GM12878 (cell line): ENCODE results near the gene NCOA6. TPM values are rescaled to one million over a fixed set of nuclear protein-coding genes. Genes with fewer than 3 reads are reported as not detected.
A peak's percentile ranks its signal among the peaks of the same experiment; 100 is the strongest.
"Not testable (repeated sequence)": the region's sequence is repeated elsewhere in the genome, so short reads cannot be mapped to it uniquely, and the experiment has no call there.

Experiments used
- ATAC-seq: fragments of 200-7000 bp; cut with Tn5 transposase; 3 replicates; pipeline ENCODE4 v1.9.1; 2020; ENCODE audit warnings: mild to moderate bottlenecking, moderate library complexity
- BruUV-seq: library from RNA; stranded (reverse); fragments of 400-500 nt; replicated peaks from 2 replicates; lab custom pipeline; 2021; lab: Mats Ljungman, UMichigan
- CTCF ChIA-PET: fragments of 300-600 bp; sonication (Branson Sonifier 250); formaldehyde crosslinking; extraction: SDS; loops from one replicate; lab custom pipeline; 2021; ENCODE audit warnings: inconsistent platforms; lab: Yijun Ruan, JAX
- POLR2A ChIA-PET: fragments of 350-600 bp; formaldehyde crosslinking; extraction: SDS; loops from one replicate; lab custom pipeline; 2021; ENCODE audit warnings: inconsistent platforms; lab: Charles Lee
- RAD21 ChIA-PET: fragments of 300-600 bp; sonication (Branson Sonifier 250); formaldehyde crosslinking; loops from one replicate; lab custom pipeline; 2023; ENCODE audit warnings: antibody characterized with exemption; ENCODE audit not compliant: unreplicated experiment; lab: Charles Lee
- SMC1A ChIA-PET: fragments of 300-600 bp; sonication (Branson Sonifier 250); formaldehyde crosslinking; loops from one replicate; lab custom pipeline; 2023; ENCODE audit not compliant: unreplicated experiment, uncharacterized antibody; lab: Charles Lee
- DNase-seq: peaks from one replicate; pipeline ENCODE4 v3.0.0-alpha.2; 2011; ENCODE audit warnings: low read depth, low spot score
- FAIRE-seq: peaks from 3 replicates; lab custom pipeline; 2011; peaks lifted over from hg19 to GRCh38; lab: Jason Lieb, UNC
- H2AFZ ChIP-seq: 2 replicates; pipeline ENCODE4 v1.6.0; 2011; ENCODE audit warnings: low read depth, low read length, control low read depth; ENCODE audit not compliant: control insufficient read depth
- H3K27ac ChIP-seq: 2 replicates; pipeline ENCODE4 v1.5.1; 2011; ENCODE audit warnings: control low read depth; ENCODE audit not compliant: control insufficient read depth, insufficient read depth
- H3K27me3 ChIP-seq, 2 experiments: replicated peaks in 1 of 2; 2 replicates each; pipeline versions ENCODE4 v1.6.0 to v1.6.1; 2011; ENCODE audit warnings: low read length in 1 of 2; ENCODE audit not compliant: control insufficient read depth in 2 of 2, insufficient read depth in 2 of 2
- H3K36me3 ChIP-seq, 2 experiments: 2 replicates each; pipeline ENCODE4 v1.5.1; 2011; ENCODE audit warnings: low read length in 1 of 2; ENCODE audit not compliant: control insufficient read depth in 2 of 2, insufficient read depth in 2 of 2
- H3K4me1 ChIP-seq: 2 replicates; pipeline ENCODE4 v1.6.1; 2011; ENCODE audit warnings: mild to moderate bottlenecking, low read length, moderate library complexity, mixed read lengths; ENCODE audit not compliant: control insufficient read depth, insufficient read depth
- H3K4me2 ChIP-seq: 2 replicates; pipeline ENCODE4 v1.6.0; 2011; ENCODE audit warnings: control low read depth; ENCODE audit not compliant: control insufficient read depth, insufficient read depth
- H3K4me3 ChIP-seq: fragments of 200-600 bp; sonication (generic); 2 replicates; pipeline ENCODE4 v1.5.1; 2016
- H3K79me2 ChIP-seq: 2 replicates; pipeline ENCODE4 v1.6.0; 2011; ENCODE audit warnings: low read length; ENCODE audit not compliant: control insufficient read depth, insufficient read depth
- H3K9ac ChIP-seq: 2 replicates; pipeline ENCODE4 v1.8.0; 2011; ENCODE audit warnings: low read length, control low read depth, mixed read lengths; ENCODE audit not compliant: control insufficient read depth, insufficient read depth
- H3K9me3 ChIP-seq: replicated peaks from 3 replicates; pipeline ENCODE4 v1.5.1; 2011; ENCODE audit warnings: mild to moderate bottlenecking, low read length; ENCODE audit not compliant: control insufficient read depth, insufficient read depth
- H4K20me1 ChIP-seq: 2 replicates; pipeline ENCODE4 v1.6.0; 2011; ENCODE audit not compliant: control insufficient read depth, insufficient read depth
- ATF7 ChIP-seq: fragments of 450-650 bp; IDR thresholded peaks from 2 replicates; pipeline ENCODE4 v1.6.1; 2016; ENCODE audit warnings: low read depth, mild to moderate bottlenecking
- BCL11A ChIP-seq: IDR thresholded peaks from 2 replicates; pipeline ENCODE4 v1.6.1; 2011; ENCODE audit warnings: low read depth, low read length
- CREM ChIP-seq: IDR thresholded peaks from 2 replicates; pipeline ENCODE4 v1.6.1; 2014; ENCODE audit warnings: antibody characterized with exemption, low read depth
- EED ChIP-seq: sonication (generic); IDR thresholded peaks from 2 replicates; pipeline ENCODE4 v1.6.1; 2016; ENCODE audit warnings: antibody characterized with exemption, low read depth
- ETV6 ChIP-seq, 2 experiments: fragments of 450-650 bp in 1 of 2; IDR thresholded peaks in 1 of 2; conservative IDR thresholded peaks in 1 of 2; 2 replicates each; pipeline ENCODE4 v1.6.1; 2014; ENCODE audit warnings: antibody characterized with exemption in 1 of 2, borderline replicate concordance in 1 of 2, low read depth in 1 of 2, mild to moderate bottlenecking in 1 of 2, moderate library complexity in 1 of 2
- IRF4 ChIP-seq: IDR thresholded peaks from 2 replicates; pipeline ENCODE4 v1.6.1; 2011; ENCODE audit warnings: low read depth, low read length
- JUNB ChIP-seq: IDR thresholded peaks from 2 replicates; pipeline ENCODE4 v1.6.1; 2016; ENCODE audit warnings: antibody characterized with exemption, mild to moderate bottlenecking
- NBN ChIP-seq: fragments of 450-650 bp; IDR thresholded peaks from 2 replicates; pipeline ENCODE4 v1.6.1; 2016
- NFIC ChIP-seq: IDR thresholded peaks from 2 replicates; pipeline ENCODE4 v1.6.1; 2012; ENCODE audit warnings: low read depth, mild to moderate bottlenecking, inconsistent platforms, low read length, moderate library complexity
- NR2F1 ChIP-seq: fragments of 450-650 bp; conservative IDR thresholded peaks from 2 replicates; pipeline ENCODE4 v1.6.1; 2017; ENCODE audit warnings: mild to moderate bottlenecking
- PAX5 ChIP-seq: IDR thresholded peaks from 2 replicates; pipeline ENCODE4 v1.6.1; 2011; ENCODE audit warnings: low read depth, low read length, borderline replicate concordance
- POU2F2 ChIP-seq: IDR thresholded peaks from 3 replicates; pipeline ENCODE4 v1.6.1; 2011; ENCODE audit warnings: low read depth, mild to moderate bottlenecking, low read length, borderline replicate concordance
- SMAD1 ChIP-seq: fragments of 450-650 bp; IDR thresholded peaks from 2 replicates; pipeline ENCODE4 v1.6.1; 2018; ENCODE audit warnings: mild to moderate bottlenecking, low read depth; ENCODE audit not compliant: partially characterized antibody
- SMARCA5 ChIP-seq: fragments of 450-650 bp; IDR thresholded peaks from 2 replicates; pipeline ENCODE4 v1.6.1; 2017; ENCODE audit warnings: mild to moderate bottlenecking
- SREBF1 ChIP-seq: IDR thresholded peaks from 2 replicates; pipeline ENCODE4 v1.6.1; 2012; ENCODE audit warnings: mild to moderate bottlenecking, low read length
- ZNF384 ChIP-seq: IDR thresholded peaks from 2 replicates; pipeline ENCODE4 v1.6.1; 2012; ENCODE audit warnings: low read depth, mild to moderate bottlenecking, low read length, improper control_type of control experiment, borderline replicate concordance
- WGBS: methylation state at CpG from one replicate; pipeline ENCODE4 v1.1.6; 2016; ENCODE audit warnings: low lambda C conversion rate; ENCODE audit not compliant: insufficient replicate concordance, insufficient coverage; ENCODE audit errors: missing lambda C conversion rate; 5-methylcytosine and 5-hydroxymethylcytosine counted together
- in situ Hi-C: fragments of 300-500 bp; cut with MboI; formaldehyde crosslinking; loops from 9 replicates; pipeline ENCODE4 v1.14.3; 2018; ENCODE audit warnings: mixed read lengths
- intact Hi-C: fragments of 100-400 bp; cut with micrococcal nuclease; formaldehyde crosslinking; loops from one replicate; pipeline ENCODE4 v1.14.2; 2022; ENCODE audit not compliant: unreplicated experiment
- polyA plus RNA-seq, 11 experiments: library from polyadenylated mRNA; depleted of rRNA in 4 of 11; unstranded in 6 of 11; stranded (reverse) in 5 of 11; fragments of >200 nt; fragmentation: Nextera tagmentation in 4 of 11; fragmentation: Illumina TruSeq in 1 of 11; extraction: Ambion mirVana in 4 of 11; extraction: Trizol in 1 of 11; gene quantifications; 1 replicate in 1 of 11; 2 replicates in 10 of 11; pipeline versions ENCODE4 v1.2.1 to v1.2.3, GENCODE V29; 2011 to 2016; ENCODE audit warnings: inconsistent platforms in 2 of 11, missing spikeins in 2 of 11, low read depth in 1 of 11
- total RNA-seq, 4 experiments: library from RNA; depleted of rRNA in 3 of 4; stranded (reverse); fragments of >200 nt in 3 of 4; fragmentation: Illumina TruSeq in 1 of 4; extraction: Trizol in 1 of 4; gene quantifications; 2 replicates each; pipeline versions ENCODE4 v1.2.1 to v1.2.3, GENCODE V29; 2013 to 2021
- TF ChIP-seq, protein P1 (sequence below): IDR thresholded peaks from 2 replicates; pipeline ENCODE4 v1.6.1; 2012; ENCODE audit warnings: low read length, inconsistent platforms
- TF ChIP-seq, protein P2 (sequence below): fragments of 450-650 bp; IDR thresholded peaks from 2 replicates; pipeline ENCODE4 v1.6.1; 2017; ENCODE audit warnings: mild to moderate bottlenecking, low read depth, inconsistent platforms; ENCODE audit not compliant: poor library complexity, severe bottlenecking
- TF ChIP-seq, protein P3 (sequence below): IDR thresholded peaks from 2 replicates; pipeline ENCODE4 v1.6.1; 2011; ENCODE audit warnings: borderline replicate concordance, low read depth, mild to moderate bottlenecking, moderate library complexity, low read length; ENCODE audit not compliant: insufficient read depth, poor library complexity, severe bottlenecking

The NCOA6 gene
- total and polyA plus RNA-seq, 10 of the 15 experiments (the other 5 are each of a cell fraction or from before 2014, with no cell fraction given): 6.1 to 20.6 (median 12.6) TPM

DNA sequence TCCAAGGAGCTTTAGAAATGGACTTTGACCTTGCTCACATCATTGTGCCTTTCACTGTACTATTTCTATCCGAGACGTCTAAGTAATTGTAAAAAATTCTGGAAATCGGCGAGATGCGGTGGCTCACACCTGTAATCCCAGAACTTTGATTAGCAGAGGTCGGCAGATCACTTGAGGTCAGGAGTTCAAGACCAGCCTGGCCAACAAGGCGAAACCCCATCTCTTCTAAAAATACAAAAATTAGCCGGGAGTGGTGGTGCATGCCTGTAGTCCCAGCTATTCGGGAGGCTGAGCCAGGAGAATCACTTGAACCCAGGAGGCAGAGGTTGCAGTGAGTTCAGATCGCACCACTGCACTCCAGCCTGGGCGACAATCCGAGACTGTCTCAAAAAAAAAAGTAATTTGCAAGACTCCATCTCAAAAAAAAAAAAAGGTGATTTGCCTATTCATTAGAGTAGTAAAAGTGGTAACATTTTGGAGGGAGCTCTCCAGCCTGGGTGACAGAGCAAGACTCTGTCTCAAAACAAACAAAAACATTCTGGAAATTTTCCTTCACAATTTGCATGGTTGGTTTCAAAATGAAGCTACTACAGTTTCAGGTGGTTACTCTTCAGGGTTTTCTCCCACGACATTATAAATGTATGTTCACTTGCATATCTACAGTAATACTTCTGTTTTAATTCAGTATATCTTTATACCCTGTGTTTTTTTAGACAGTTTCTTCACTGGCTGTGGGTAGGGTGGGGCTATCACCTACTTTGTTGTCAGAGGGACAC is 106.0 kb downstream of the NCOA6 start:
- H3K4me2 ChIP-seq: peak overlapping the region; percentile 78
- peaks cover 37% of the 10 kb centered on the region for H3K4me1 ChIP-seq
- H3K9ac ChIP-seq: peak overlapping the region; percentile 13; the same call in 1 of the 2 replicates
- H3K27me3 ChIP-seq, H4K20me1 ChIP-seq, H3K79me2 ChIP-seq, in situ Hi-C loops, BruUV-seq, H2AFZ ChIP-seq, H3K4me3 ChIP-seq, H3K9me3 ChIP-seq: not testable (repeated sequence)
- peak overlapping the region; percentile 79 for H3K27ac ChIP-seq
- DNase-seq: peak; percentile 93
- ChIA-PET POLR2A (interaction anchor here (0.6 to 2.9 kb wide), 9 partner anchors 8 to 417 kb away, joined by 3 to 18 read pairs (median 6); partner anchors contain the start of gene TP53INP2), SMC1A (interaction anchor here (0.6 to 3.7 kb wide), 16 partner anchors 8 to 407 kb away, joined by 3 to 41 read pairs (median 6); no protein-coding TSS in a partner anchor), RAD21 (interaction anchor here (0.7 to 2.7 kb wide), 10 partner anchors 8 to 181 kb away, joined by 3 to 25 read pairs (median 12); no protein-coding TSS in a partner anchor), CTCF (interaction anchor here (0.5 to 2.7 kb wide), 11 partner anchors 9 to 698 kb away, joined by 3 to 31 read pairs (median 6); no protein-coding TSS in a partner anchor)
- FAIRE-seq: peak; percentile 59
- H3K36me3 ChIP-seq: peaks cover 0 to 11% of the 10 kb centered on the region in 2 experiments; a peak in 2 of 4 replicates
- intact Hi-C loops: loop anchor here (1.0 kb wide), 1 partner anchor 36 kb away; no protein-coding TSS in a partner anchor
- WGBS: 15% methylated on average over 13 of the region's 13 CpGs
- ATAC-seq: peak; percentile 93
- TF ChIP-seq CREM (0 out of 2 replicates have a peak, but pooled peaks have one; percentile 22), ZNF384 (peak; percentile 33; the same call in 1 of the 2 replicates), EED (peak; percentile 81), IRF4 (peak; percentile 79), PAX5 (peak; percentile 60; the same call in 1 of the 2 replicates), POU2F2 (peak; percentile 96), JUNB (peak; percentile 88), NR2F1 (peak; percentile 73), SMAD1 (peak; percentile 59), ATF7 (peak; percentile 72; the same call in 1 of the 2 replicates), SMARCA5 (peak; percentile 93), ETV6 (conservative IDR thresholded peaks at IDR 0.05 in 1 of 2, IDR thresholded peaks at IDR 0.05 in 1 of 2; ENCODE audit: borderline replicate concordance in 1 of 2, low read depth in 1 of 2) (peak in 1 of 2 experiments; percentile 16; a peak in 1 of 4 replicates), SREBF1 (0 out of 2 replicates have a peak, but pooled peaks have one; percentile 47), NFIC (peak; percentile 91), BCL11A (peak; percentile 56; the same call in 1 of the 2 replicates), NBN (0 out of 2 replicates have a peak, but pooled peaks have one; percentile 59)
- TF ChIP-seq, protein P1, sequence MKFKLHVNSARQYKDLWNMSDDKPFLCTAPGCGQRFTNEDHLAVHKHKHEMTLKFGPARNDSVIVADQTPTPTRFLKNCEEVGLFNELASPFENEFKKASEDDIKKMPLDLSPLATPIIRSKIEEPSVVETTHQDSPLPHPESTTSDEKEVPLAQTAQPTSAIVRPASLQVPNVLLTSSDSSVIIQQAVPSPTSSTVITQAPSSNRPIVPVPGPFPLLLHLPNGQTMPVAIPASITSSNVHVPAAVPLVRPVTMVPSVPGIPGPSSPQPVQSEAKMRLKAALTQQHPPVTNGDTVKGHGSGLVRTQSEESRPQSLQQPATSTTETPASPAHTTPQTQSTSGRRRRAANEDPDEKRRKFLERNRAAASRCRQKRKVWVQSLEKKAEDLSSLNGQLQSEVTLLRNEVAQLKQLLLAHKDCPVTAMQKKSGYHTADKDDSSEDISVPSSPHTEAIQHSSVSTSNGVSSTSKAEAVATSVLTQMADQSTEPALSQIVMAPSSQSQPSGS: peak; percentile 85
- TF ChIP-seq, protein P2, sequence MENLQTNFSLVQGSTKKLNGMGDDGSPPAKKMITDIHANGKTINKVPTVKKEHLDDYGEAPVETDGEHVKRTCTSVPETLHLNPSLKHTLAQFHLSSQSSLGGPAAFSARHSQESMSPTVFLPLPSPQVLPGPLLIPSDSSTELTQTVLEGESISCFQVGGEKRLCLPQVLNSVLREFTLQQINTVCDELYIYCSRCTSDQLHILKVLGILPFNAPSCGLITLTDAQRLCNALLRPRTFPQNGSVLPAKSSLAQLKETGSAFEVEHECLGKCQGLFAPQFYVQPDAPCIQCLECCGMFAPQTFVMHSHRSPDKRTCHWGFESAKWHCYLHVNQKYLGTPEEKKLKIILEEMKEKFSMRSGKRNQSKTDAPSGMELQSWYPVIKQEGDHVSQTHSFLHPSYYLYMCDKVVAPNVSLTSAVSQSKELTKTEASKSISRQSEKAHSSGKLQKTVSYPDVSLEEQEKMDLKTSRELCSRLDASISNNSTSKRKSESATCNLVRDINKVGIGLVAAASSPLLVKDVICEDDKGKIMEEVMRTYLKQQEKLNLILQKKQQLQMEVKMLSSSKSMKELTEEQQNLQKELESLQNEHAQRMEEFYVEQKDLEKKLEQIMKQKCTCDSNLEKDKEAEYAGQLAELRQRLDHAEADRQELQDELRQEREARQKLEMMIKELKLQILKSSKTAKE: peak; percentile 82
- TF ChIP-seq, protein P3, sequence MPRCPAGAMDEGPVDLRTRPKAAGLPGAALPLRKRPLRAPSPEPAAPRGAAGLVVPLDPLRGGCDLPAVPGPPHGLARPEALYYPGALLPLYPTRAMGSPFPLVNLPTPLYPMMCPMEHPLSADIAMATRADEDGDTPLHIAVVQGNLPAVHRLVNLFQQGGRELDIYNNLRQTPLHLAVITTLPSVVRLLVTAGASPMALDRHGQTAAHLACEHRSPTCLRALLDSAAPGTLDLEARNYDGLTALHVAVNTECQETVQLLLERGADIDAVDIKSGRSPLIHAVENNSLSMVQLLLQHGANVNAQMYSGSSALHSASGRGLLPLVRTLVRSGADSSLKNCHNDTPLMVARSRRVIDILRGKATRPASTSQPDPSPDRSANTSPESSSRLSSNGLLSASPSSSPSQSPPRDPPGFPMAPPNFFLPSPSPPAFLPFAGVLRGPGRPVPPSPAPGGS: peak; percentile 64
